Measurements from ENCODE around the gene MYOT. TPM values are rescaled to one million over a fixed set of nuclear protein-coding genes. Genes with fewer than 3 reads are reported as not detected.

MYOT gene
- total RNA-seq, 1 donor from 2014 or later = not detected

DNA sequence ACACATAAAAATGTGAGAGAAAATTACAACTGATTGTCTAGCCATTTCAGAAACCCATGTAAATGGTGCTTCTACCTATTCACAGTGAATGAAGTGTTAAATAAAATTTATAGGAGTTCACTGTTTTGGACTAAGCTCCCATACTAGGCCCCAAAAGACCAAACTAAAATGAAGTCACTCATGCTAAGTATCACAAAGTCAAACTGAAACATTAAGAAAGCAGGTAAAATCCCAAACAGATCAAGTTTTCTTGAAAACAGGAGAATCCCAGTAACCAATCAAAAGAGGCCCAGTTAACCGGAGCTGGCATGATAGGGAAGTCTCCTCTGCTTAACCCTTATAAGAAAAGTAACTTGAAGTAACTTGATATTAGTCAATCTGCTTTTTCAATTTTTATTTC is 35.2 kb upstream of the MYOT start:
- H3K4me3 Mint-ChIP-seq (ENCODE audit: low read depth) = no peak overlapping the region
- H3K36me3 Mint-ChIP-seq (ENCODE audit: insufficient read depth) = no peaks in the 10 kb centered on the region
- H3K9me3 Mint-ChIP-seq (ENCODE audit: low read depth) = no peaks in the 10 kb centered on the region
- DNase-seq (ENCODE audit: low spot score, unreplicated experiment) = no peak
- H3K27me3 Mint-ChIP-seq = no peaks in the 10 kb centered on the region
- H3K4me1 Mint-ChIP-seq (ENCODE audit: low read depth) = peaks cover 15% of the 10 kb centered on the region
- no peak for TF ChIP-seq CTCF (IDR thresholded peaks at IDR 0.05; ENCODE audit: unreplicated experiment)
- no peak overlapping the region for H3K27ac Mint-ChIP-seq

DNA sequence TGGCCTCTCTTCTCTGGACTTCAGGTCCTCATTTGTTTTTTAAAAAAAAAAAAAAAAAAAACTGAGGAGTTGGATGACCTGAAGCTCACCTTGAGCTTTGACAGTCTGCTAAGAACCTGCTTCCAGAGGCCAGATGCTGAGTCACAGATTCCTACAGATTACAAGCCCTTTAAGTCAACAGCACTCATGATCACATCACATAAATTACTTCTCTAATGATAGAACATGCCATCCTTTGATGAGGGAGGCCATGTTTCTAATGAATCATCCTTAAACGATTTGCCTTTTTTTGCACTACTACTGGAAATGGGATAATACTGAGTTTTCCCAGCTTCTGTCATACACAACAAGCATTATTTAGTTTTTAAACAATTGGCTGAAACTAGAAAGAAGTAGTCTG is 34.2 kb upstream of the MYOT start:
- H3K9me3 Mint-ChIP-seq (ENCODE audit: low read depth) = no peaks in the 10 kb centered on the region
- peaks cover 15% of the 10 kb centered on the region for H3K4me1 Mint-ChIP-seq (ENCODE audit: low read depth)
- H3K36me3 Mint-ChIP-seq (ENCODE audit: insufficient read depth) = no peaks in the 10 kb centered on the region
- no peak overlapping the region for H3K4me3 Mint-ChIP-seq (ENCODE audit: low read depth)
- no peak for DNase-seq (ENCODE audit: low spot score, unreplicated experiment)
- H3K27ac Mint-ChIP-seq = no peak overlapping the region
- no peak for TF ChIP-seq CTCF (IDR thresholded peaks at IDR 0.05; ENCODE audit: unreplicated experiment)
- H3K27me3 Mint-ChIP-seq = no peaks in the 10 kb centered on the region

DNA sequence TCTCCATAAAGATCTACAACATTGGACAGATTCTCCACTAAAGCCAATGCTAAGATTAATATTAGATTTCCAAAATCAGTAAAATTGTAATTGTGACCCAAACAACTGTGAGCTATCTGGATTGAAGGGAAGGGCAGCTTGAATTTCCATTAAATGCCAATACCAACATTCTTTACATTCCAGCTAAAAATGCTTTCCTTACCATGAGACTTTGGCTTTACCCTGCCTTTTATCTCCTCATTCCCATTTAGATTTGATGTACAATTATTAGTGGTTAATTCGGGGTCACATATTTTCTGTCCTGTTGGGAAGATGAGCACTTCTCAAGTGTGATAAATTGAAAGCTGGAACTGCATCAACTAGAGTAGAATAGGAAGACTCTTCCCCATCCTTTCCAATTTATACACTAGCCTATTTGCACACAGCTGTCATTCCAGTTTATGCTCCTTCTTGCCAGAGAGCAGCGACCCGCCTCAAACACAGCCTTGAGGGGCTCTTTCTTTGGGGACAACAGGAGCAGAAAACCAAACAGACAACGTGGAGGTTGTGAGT is 33.1 kb upstream of the MYOT start:
- no peaks in the 10 kb centered on the region for H3K9me3 Mint-ChIP-seq (ENCODE audit: low read depth)
- peak overlapping the region; percentile 35 for H3K27ac Mint-ChIP-seq
- no peak overlapping the region for H3K4me3 Mint-ChIP-seq (ENCODE audit: low read depth)
- TF ChIP-seq CTCF (IDR thresholded peaks at IDR 0.05; ENCODE audit: unreplicated experiment) = no peak
- DNase-seq (ENCODE audit: low spot score, unreplicated experiment) = no peak
- H3K27me3 Mint-ChIP-seq = no peaks in the 10 kb centered on the region
- peaks cover 15% of the 10 kb centered on the region for H3K4me1 Mint-ChIP-seq (ENCODE audit: low read depth)
- no peaks in the 10 kb centered on the region for H3K36me3 Mint-ChIP-seq (ENCODE audit: insufficient read depth)

DNA sequence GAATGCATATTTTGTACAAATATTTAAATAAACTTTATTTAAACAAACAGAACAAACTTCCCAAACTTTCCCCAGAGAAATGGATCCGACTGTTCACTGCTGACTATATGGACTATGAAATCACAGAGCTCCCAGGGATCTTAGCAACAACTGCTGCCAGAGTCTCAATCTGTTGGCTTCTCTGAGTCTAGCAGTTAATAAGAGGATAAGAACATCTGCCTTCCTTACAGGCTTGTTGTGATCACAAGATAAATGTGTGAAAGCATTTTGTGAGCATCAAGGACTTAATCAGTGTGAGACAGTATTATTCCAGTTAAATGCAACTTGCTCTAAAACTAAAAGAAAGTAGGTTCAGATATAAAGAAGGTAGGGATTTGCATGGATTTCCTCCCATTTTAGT is 31.4 kb upstream of the MYOT start:
- Mint-ChIP-seq H3K27ac (no peak overlapping the region), H3K36me3 (ENCODE audit: insufficient read depth) (no peaks in the 10 kb centered on the region), H3K27me3 (no peaks in the 10 kb centered on the region), H3K9me3 (ENCODE audit: low read depth) (no peaks in the 10 kb centered on the region), H3K4me1 (ENCODE audit: low read depth) (peaks cover 15% of the 10 kb centered on the region), H3K4me3 (ENCODE audit: low read depth) (no peak overlapping the region)
- TF ChIP-seq CTCF (IDR thresholded peaks at IDR 0.05; ENCODE audit: unreplicated experiment) = no peak
- no peak for DNase-seq (ENCODE audit: low spot score, unreplicated experiment)

- no peak for TF ChIP-seq CTCF (IDR thresholded peaks at IDR 0.05; ENCODE audit: unreplicated experiment)
- H3K9me3 Mint-ChIP-seq (ENCODE audit: low read depth) = no peaks in the 10 kb centered on the region
- no peak overlapping the region for H3K27ac Mint-ChIP-seq
- H3K27me3 Mint-ChIP-seq = no peaks in the 10 kb centered on the region
- no peak for DNase-seq (ENCODE audit: low spot score, unreplicated experiment)
- H3K36me3 Mint-ChIP-seq (ENCODE audit: insufficient read depth) = no peaks in the 10 kb centered on the region
- no peak overlapping the region for H3K4me3 Mint-ChIP-seq (ENCODE audit: low read depth)
- peaks cover 15% of the 10 kb centered on the region for H3K4me1 Mint-ChIP-seq (ENCODE audit: low read depth)
Measured at GRCh38 chr5:137836997-137837396, 30.7 kb upstream of the MYOT start.

Data from progenitor cell of endocrine pancreas (in vitro differentiated cells).